GM21737 (cell line): ENCODE measurements around the gene TRIM7.

Source experiments
- ATAC-seq: cut with Tn5 transposase; IDR thresholded peaks from one replicate; pipeline ENCODE4 v1.9.1; 2021; ENCODE audit warnings: mild to moderate bottlenecking, moderate library complexity; ENCODE audit not compliant: unreplicated experiment

The TRIM7 gene

GRCh38 chr5:181233088-181233800 is 28.2 kb upstream of the TRIM7 start:
- no peak for ATAC-seq

GRCh38 chr5:181232593-181232992 is 27.6 kb upstream of the TRIM7 start:
- no peak for ATAC-seq

- no peak for ATAC-seq
Measured at GRCh38 chr5:181231432-181231831, 26.4 kb upstream of the TRIM7 start.

GRCh38 chr5:181230551-181230950 is 25.6 kb upstream of the TRIM7 start:
- ATAC-seq, result no peak

GRCh38 chr5:181229996-181230395 is 25.0 kb upstream of the TRIM7 start:
- ATAC-seq, result no peak

GRCh38 chr5:181224390-181225229 is 19.6 kb upstream of the TRIM7 start:
- no peak for ATAC-seq

- ATAC-seq, result no peak
Measured at GRCh38 chr5:181223729-181224389, 18.9 kb upstream of the TRIM7 start.

- ATAC-seq, result peak; percentile 56
Measured at GRCh38 chr5:181223058-181223728, 18.2 kb upstream of the TRIM7 start, which contains the start of gene TRIM41. TSS of gene TRIM41 (plus strand) at chr5:181223281. CDS start at chr5:181224000, 719 bp downstream.

- ATAC-seq, result no peak
Measured at GRCh38 chr5:181222630-181223057, 17.6 kb upstream of the TRIM7 start.

- ATAC-seq, result peak; percentile 31
Measured at GRCh38 chr5:181221792-181222629, 17.0 kb upstream of the TRIM7 start.

GRCh38 chr5:181221105-181221791 is 16.3 kb upstream of the TRIM7 start:
- no peak for ATAC-seq

- ATAC-seq, result no peak
Measured at GRCh38 chr5:181220178-181220515, 15.2 kb upstream of the TRIM7 start.

- no peak for ATAC-seq
Measured at GRCh38 chr5:181219262-181220177, 14.5 kb upstream of the TRIM7 start.

GRCh38 chr5:181218795-181219124 is 13.8 kb upstream of the TRIM7 start:
- no peak for ATAC-seq

GRCh38 chr5:181217803-181218062 is 12.7 kb upstream of the TRIM7 start:
- peak; percentile 17 for ATAC-seq

- ATAC-seq, result peak; percentile 24
Measured at GRCh38 chr5:181217111-181217802, 12.3 kb upstream of the TRIM7 start.

- ATAC-seq, result no peak
Measured at GRCh38 chr5:181215997-181216989, 11.3 kb upstream of the TRIM7 start.
